Activated CD8-positive, alpha-beta T cell treated with anti-CD3 and anti-CD28 coated beads for 36 hours (primary cell): Measurements from ENCODE around the gene ZNF652. TPM values are rescaled to one million over a fixed set of nuclear protein-coding genes. Genes with fewer than 3 reads are reported as not detected.

Source experiments
- ATAC-seq: fragments of 200-7000 bp; cut with Tn5 transposase; one replicate; pipeline ENCODE4 v1.10.0; 2021; ENCODE audit warnings: mild to moderate bottlenecking, moderate library complexity
- CTCF ChIA-PET: fragments of 350-600 bp; sonication (Branson Sonifier 250); formaldehyde crosslinking; loops from one replicate; lab custom pipeline; 2021; ENCODE audit warnings: antibody characterized with exemption; lab: Charles Lee
- POLR2A ChIA-PET: fragments of 350-600 bp; sonication (Branson Sonifier 250); formaldehyde crosslinking; loops from one replicate; lab custom pipeline; 2021; ENCODE audit warnings: antibody characterized with exemption; lab: Charles Lee
- DNase-seq: peaks from one replicate; pipeline ENCODE4 v3.0.0-alpha.2; 2020
- H3K27ac Mint-ChIP-seq: one replicate; pipeline ENCODE4 v1.8.0; 2021; ENCODE audit warnings: mild to moderate bottlenecking, mixed read lengths
- H3K27me3 Mint-ChIP-seq: one replicate; pipeline ENCODE4 v1.8.0; 2021; ENCODE audit warnings: mixed read lengths
- H3K36me3 Mint-ChIP-seq: one replicate; pipeline ENCODE4 v1.8.0; 2021; ENCODE audit warnings: low read depth, mixed read lengths
- H3K4me1 Mint-ChIP-seq: one replicate; pipeline ENCODE4 v1.8.0; 2021; ENCODE audit warnings: low read depth, mixed read lengths
- H3K4me3 Mint-ChIP-seq: one replicate; pipeline ENCODE4 v1.8.0; 2021; ENCODE audit warnings: mild to moderate bottlenecking, moderate library complexity, mixed read lengths
- H3K9me3 Mint-ChIP-seq: one replicate; pipeline ENCODE4 v1.8.0; 2021; ENCODE audit warnings: mixed read lengths
- intact Hi-C: fragments of 100-400 bp; cut with micrococcal nuclease; formaldehyde crosslinking; loops from one replicate; pipeline ENCODE4 v1.10.0; 2022
- total RNA-seq, 2 experiments: library from RNA; stranded (reverse); gene quantifications; one replicate each; pipeline ENCODE4 v1.2.3, GENCODE V29; 2021
- TF ChIP-seq, protein P1 (sequence below): fragments of 200-600 bp; IDR thresholded peaks from one replicate; pipeline ENCODE4 v1.8.0; 2022; ENCODE audit warnings: antibody characterized with exemption, mild to moderate bottlenecking

ZNF652 gene
- total RNA-seq, 2 experiments from 2014 or later: 6.4 to 6.7 TPM

DNA sequence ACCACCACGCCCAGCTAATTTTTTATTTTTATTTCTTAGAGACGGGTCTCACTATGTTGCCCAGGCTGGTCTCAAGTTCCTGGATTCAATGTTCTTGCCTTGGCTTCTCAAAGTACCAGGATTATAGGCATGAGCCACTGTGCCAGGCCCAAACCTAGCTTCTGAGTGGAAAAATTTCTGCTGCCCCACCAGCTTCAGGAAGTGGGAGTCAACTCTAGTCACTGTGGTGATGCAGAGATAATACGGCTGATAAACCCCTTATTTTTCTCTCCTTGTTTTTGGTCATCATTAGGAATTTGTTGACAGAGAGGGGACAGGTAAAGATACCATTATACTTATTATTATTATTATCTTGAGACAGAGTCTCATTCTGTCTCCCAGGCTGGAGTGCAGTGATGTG lies 103.7 kb downstream of the ZNF652 start:
- CTCF ChIA-PET: interaction anchor here (1.2 kb wide), 1 partner anchor 30 kb away, joined by 3 read pairs; no protein-coding TSS in a partner anchor

DNA sequence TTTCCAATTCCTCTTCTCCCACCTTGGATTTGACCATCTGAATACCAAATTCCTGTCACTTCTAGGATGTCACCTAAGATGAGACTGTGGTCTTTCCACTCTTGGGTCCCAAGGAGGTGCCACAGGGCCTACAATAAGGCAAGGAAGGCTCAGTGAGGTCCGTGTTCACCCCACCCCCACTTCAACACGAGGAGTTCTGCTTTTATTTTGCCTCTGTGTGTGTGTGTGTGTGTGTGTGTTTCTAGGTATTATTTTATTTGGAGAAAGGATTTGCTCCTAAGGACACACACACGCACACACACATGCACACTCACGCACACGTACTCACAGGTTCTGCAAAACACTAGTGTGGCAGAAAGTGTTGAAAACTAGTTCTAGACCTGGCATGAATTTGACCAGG lies 106.9 kb downstream of the ZNF652 start:
- no peaks in the 10 kb centered on the region for H3K27me3 Mint-ChIP-seq
- TF ChIP-seq, protein P1, sequence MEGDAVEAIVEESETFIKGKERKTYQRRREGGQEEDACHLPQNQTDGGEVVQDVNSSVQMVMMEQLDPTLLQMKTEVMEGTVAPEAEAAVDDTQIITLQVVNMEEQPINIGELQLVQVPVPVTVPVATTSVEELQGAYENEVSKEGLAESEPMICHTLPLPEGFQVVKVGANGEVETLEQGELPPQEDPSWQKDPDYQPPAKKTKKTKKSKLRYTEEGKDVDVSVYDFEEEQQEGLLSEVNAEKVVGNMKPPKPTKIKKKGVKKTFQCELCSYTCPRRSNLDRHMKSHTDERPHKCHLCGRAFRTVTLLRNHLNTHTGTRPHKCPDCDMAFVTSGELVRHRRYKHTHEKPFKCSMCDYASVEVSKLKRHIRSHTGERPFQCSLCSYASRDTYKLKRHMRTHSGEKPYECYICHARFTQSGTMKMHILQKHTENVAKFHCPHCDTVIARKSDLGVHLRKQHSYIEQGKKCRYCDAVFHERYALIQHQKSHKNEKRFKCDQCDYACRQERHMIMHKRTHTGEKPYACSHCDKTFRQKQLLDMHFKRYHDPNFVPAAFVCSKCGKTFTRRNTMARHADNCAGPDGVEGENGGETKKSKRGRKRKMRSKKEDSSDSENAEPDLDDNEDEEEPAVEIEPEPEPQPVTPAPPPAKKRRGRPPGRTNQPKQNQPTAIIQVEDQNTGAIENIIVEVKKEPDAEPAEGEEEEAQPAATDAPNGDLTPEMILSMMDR: no peak
- no peak for DNase-seq
- intact Hi-C loops: no loop called here
- CTCF ChIA-PET: no interaction called here
- H3K27ac Mint-ChIP-seq: no peak overlapping the region
- H3K4me3 Mint-ChIP-seq: no peak overlapping the region
- POLR2A ChIA-PET: no interaction called here
- H3K9me3 Mint-ChIP-seq: no peaks in the 10 kb centered on the region
- no peaks in the 10 kb centered on the region for H3K4me1 Mint-ChIP-seq
- H3K36me3 Mint-ChIP-seq: no peaks in the 10 kb centered on the region
- ATAC-seq: no peak

More for the DNA sequence above, 103.7 kb downstream of the ZNF652 start:
- ATAC-seq (no peak), DNase-seq (no peak)
- TF ChIP-seq, protein P1: no peak
- intact Hi-C loops: no loop called here
- H3K9me3 Mint-ChIP-seq: no peaks in the 10 kb centered on the region
- no peaks in the 10 kb centered on the region for H3K36me3 Mint-ChIP-seq
- peaks cover under 1% of the 10 kb centered on the region for H3K27me3 Mint-ChIP-seq
- H3K4me1 Mint-ChIP-seq: peaks cover 8% of the 10 kb centered on the region
- POLR2A ChIA-PET: no interaction called here
- no peak overlapping the region for H3K27ac Mint-ChIP-seq
- H3K4me3 Mint-ChIP-seq: no peak overlapping the region

DNA sequence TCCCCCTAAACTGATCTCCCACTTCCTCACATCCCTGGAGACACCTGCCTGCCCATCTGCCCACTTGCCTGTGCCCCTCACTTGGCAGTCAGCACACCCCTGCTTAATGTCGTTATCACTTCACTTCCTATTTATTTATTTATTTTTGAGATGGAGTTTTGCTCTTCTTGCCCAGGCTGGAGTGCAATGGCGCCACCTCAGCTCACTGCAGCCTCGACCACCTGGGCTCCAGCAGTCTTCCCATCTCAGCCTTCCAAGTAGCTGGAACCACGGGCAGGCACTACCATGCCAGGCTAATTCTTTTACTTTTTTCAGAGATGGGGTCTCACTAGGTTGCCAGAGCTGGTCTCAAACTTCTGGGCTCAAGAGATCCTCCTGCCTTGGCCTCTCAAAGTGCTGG lies 108.0 kb downstream of the ZNF652 start:
- TF ChIP-seq, protein P1: no peak
- POLR2A ChIA-PET: no interaction called here
- Mint-ChIP-seq H3K36me3 (no peaks in the 10 kb centered on the region), H3K27ac (no peak overlapping the region), H3K27me3 (no peaks in the 10 kb centered on the region), H3K4me3 (no peak overlapping the region), H3K9me3 (no peaks in the 10 kb centered on the region), H3K4me1 (no peaks in the 10 kb centered on the region)
- CTCF ChIA-PET: no interaction called here
- DNase-seq (no peak), ATAC-seq (no peak)
- intact Hi-C loops: no loop called here

DNA sequence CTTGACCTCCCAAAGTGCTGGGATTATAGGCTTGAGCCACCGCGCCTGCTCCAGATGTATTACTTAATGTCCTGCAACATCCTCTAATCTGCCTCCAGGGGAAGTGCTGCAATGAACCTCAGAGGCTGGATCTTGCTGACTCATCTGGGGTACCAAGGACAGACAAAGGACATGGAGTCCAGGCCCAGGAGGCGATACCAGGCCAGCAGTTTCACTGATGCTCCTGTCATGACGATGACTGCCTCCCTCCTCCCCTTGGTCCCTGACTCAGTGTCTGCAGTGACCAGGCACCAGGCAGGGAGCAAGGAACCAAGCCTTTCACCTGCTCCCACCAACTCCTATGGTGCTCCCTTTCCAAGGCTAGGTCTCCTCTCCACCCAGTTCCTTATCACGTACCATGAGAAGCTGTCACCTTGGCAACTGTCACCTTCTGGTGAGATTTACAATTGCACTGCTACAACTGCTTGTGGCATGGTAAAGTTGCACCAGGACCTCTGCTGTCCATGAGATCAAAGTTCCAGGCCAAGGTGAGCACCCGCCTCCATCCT lies 109.8 kb downstream of the ZNF652 start:
- Mint-ChIP-seq H3K27ac (no peak overlapping the region), H3K4me3 (no peak overlapping the region), H3K36me3 (no peaks in the 10 kb centered on the region), H3K27me3 (no peaks in the 10 kb centered on the region), H3K9me3 (no peaks in the 10 kb centered on the region), H3K4me1 (no peaks in the 10 kb centered on the region)
- TF ChIP-seq, protein P1: no peak
- no peak for ATAC-seq
- intact Hi-C loops: no loop called here
- ChIA-PET POLR2A (no interaction called here), CTCF (no interaction called here)
- no peak for DNase-seq

DNA sequence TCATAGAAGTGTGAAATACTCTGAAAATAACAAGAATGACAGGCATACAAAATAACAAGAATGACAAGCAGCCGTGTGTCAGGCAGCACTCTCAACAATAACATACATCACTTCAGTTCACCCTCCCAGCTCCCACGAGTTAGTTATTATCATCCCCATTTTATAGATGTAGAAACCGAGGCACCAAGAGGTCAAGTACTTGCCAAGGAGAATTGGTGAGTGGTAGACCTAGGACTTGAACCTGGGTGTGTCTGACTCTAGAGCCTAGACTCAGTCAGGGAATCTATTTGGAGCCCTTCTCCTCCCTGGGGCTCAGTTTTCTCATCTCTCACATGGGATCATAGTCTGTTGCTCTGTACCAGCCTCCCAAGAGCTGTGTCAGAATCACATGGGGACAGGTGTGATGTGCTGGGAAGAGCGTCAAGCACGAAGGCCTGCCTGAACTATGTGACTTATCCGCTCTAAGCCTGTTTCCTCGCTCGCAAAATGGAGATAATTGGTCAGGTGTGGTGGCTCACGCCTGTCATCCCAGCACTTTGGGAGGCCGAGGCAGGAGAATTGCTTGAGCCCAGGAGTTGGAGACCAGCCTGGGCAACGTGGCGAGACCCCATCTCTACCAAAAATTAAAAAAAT lies 112.0 kb downstream of the ZNF652 start:
- ChIA-PET CTCF (no interaction called here), POLR2A (no interaction called here)
- Mint-ChIP-seq H3K4me1 (no peaks in the 10 kb centered on the region), H3K27me3 (peaks cover 2% of the 10 kb centered on the region), H3K27ac (no peak overlapping the region), H3K4me3 (no peak overlapping the region), H3K9me3 (no peaks in the 10 kb centered on the region), H3K36me3 (no peaks in the 10 kb centered on the region)
- no peak for ATAC-seq
- intact Hi-C loops: no loop called here
- TF ChIP-seq, protein P1: no peak
- no peak for DNase-seq
